NCI-H2029 (cell line): ENCODE data around the gene SHBG.
A peak's percentile ranks its signal among the peaks of the same experiment; 100 is the strongest.
"Not testable (repeated sequence)": the region's sequence is repeated elsewhere in the genome, so short reads cannot be mapped to it uniquely, and the experiment has no call there.

Experiments used
- DNase-seq: peaks from one replicate; lab custom pipeline; 2025; lab: John Stamatoyannopoulos, UW

SHBG gene

GRCh38 chr17:7612294-7612640 lies 17.7 kb upstream of the SHBG start:
- no peak for DNase-seq

DNA sequence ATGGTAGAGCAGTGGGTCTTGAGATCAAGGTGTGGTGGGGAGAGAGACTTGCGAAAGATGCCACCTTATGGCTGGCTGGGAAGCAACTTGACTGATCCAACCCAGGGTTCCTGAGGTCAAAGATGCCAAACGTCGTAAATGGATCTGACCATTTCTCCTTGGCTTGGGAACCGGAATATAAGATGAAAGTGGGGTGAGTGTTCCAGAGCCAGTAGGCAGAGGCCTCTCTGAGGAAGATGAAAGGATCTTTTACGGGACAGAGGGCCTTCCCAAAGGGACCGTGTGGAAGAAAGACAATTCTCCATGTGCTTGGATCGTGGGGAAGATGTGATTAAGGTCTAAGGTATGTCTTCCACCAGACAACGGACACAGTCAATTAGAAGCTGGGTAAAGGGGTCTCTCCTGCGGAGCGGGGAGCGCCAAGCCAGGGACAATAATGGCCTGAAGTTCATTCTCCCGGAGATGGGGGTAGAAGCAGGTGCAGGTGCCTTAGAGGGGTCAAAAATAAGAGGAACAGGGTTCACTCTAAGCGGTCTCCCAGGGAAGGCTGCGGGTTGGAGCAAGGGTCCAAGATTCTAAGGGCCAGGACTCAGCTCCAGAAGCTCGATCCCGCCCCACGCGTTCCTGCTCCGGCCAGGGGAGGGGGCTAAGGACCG lies 16.0 kb upstream of the SHBG start:
- no peak for DNase-seq

- peak; percentile 94 for DNase-seq
Observed at GRCh38 chr17:7614425-7615264, 15.3 kb upstream of the SHBG start, which contains the start of gene FXR2. TSS of gene FXR2 (minus strand) at chr17:7614897. CDS start at chr17:7614532, 365 bp downstream.

GRCh38 chr17:7615265-7615747 lies 14.6 kb upstream of the SHBG start:
- no peak for DNase-seq

DNA sequence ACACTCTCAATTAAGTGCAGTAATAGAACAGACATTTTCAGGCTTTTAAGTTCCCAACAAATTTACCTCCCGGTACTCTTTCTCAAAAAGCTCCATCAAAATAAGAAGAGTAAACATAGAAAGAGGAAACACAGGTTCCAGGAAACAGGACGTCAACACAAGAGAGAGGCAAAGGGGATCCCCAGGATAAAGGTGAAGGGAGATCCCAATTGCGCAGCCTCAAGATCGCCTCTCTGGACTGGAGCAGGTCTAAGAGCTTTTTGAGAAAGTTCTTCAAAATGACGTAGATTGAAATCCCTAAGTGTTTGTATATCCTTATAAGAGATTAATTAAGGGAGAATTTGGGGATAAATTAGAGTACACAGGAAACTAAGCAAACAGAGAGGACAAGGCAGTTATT lies 11.3 kb upstream of the SHBG start:
- no peak for DNase-seq

DNA sequence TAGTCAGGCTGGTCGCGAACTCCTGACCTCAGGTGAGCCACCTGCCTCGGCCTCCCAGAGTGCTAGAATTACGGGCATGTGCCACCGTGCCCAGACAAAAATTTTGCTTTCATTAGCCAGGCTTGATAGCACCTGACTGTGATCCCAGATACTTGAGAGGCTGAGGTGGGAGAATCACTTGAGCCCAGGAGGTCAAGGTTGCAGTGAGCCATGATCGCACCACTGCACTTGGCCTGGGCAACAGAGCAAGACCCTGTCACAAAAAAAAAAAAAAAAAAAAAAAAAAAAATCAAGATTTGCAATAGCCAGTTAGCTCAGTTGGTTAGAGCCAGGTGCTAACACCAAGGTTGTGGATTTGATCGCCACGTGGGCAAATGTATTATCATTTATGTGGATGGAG lies 9.1 kb upstream of the SHBG start:
- DNase-seq, result no peak

GRCh38 chr17:7623661-7624060 lies 6.3 kb upstream of the SHBG start:
- DNase-seq, result no peak

- not testable (repeated sequence) for DNase-seq
Observed at GRCh38 chr17:7625749-7626148, 4.2 kb upstream of the SHBG start.

DNA sequence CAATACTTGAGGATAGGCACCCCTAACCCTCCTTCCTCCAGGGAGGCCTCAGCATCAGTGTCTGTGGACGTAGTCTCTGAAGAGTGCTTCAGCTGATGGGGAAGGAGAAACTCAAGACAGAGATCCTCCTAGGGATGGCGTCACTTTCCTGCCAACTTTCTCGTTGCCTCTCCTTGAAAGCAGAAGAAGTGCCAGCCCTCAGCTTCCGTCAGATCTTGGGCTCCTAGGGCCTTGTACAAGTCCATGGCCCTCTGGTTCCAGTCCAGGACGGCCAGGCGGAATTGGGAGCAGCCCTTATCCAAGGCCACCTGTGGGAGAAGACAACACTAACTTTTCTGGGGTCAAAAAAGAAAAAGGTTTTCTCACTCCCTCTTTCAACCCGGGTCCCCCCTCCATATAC lies 3.6 kb upstream of the SHBG start:
- DNase-seq, result no peak

DNA sequence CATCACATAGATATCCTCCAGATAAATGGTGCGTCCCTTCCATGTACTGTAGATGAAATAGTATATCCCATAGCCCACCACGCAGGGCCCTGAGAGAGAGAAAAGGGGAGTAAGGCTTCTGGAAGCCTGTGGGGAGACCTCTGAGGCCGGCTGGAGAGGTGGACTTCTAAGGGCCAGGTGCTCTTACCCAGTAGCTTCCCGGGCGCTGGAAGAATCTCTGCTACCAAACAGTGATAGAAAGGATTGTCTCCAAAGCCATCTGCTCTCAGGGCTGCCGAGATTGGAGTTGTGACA lies 3.0 kb upstream of the SHBG start:
- no peak for DNase-seq

- peak; percentile 34 for DNase-seq
Observed at GRCh38 chr17:7627250-7628121, 2.4 kb upstream of the SHBG start, which contains the start of gene SAT2. TSS of gene SAT2 (minus strand) at chr17:7627821. CDS start at chr17:7627635, 186 bp downstream.

- DNase-seq, result no peak
Observed at GRCh38 chr17:7631398-7632380, 1.8 kb downstream of the SHBG start.

GRCh38 chr17:7632492-7632894 lies 2.6 kb downstream of the SHBG start:
- DNase-seq, result no peak

DNA sequence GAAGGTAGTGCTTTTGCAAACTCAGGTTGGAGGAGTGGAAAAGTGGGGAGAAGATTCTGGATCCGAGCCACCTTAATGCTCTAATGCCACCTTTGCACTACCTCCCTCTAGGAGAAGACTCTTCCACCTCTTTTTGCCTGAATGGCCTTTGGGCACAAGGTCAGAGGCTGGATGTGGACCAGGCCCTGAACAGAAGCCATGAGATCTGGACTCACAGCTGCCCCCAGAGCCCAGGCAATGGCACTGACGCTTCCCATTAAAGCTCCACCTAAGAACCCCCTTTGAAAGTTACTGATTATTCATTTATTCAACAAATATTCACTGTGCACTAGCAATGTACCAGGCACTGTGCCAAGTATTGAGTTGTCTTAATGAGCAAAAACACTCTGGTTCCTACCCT lies 3.2 kb downstream of the SHBG start:
- no peak for DNase-seq

GRCh38 chr17:7634384-7634783 lies 4.4 kb downstream of the SHBG start:
- DNase-seq, result no peak

DNA sequence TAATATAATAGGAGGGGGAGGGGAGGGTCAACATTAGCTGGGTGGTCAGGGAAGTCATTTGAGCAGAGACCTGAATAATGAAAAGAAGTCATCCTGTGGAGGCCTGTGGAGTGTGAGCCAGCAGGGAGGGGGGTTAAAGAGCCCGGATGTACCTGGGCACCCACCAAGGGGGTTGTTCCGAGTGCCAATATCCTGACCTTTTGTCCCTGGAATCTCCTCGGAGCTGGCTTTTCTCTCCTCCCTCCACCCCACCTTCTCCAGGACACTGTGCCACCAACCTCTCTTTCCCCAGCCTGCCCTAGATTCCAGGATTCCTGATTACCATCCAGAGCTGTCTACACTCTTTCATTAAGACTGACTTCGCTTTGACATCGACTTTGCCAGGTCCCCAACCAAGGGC lies 6.2 kb downstream of the SHBG start:
- DNase-seq, result no peak

GRCh38 chr17:7640783-7641182 lies 10.8 kb downstream of the SHBG start:
- no peak for DNase-seq

DNA sequence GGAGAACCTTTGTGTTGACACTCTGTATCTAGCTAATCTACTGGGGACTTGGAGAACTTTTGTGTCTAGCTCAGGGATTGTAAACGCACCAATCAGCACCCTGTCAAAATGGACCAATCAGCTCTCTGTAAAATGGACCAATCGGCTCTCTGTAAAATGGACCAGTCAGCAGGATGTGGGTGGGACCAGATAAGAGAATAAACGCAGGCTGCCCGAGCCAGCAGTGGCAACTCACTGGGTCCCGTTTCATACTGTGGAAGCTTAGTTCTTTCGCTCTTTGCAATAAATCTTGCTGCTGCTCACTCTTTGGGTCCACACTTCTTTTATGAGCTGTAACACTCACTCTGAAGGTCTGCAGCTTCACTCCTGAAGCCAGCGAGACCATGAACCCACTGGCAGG lies 11.7 kb downstream of the SHBG start:
- DNase-seq, result not testable (repeated sequence)

DNA sequence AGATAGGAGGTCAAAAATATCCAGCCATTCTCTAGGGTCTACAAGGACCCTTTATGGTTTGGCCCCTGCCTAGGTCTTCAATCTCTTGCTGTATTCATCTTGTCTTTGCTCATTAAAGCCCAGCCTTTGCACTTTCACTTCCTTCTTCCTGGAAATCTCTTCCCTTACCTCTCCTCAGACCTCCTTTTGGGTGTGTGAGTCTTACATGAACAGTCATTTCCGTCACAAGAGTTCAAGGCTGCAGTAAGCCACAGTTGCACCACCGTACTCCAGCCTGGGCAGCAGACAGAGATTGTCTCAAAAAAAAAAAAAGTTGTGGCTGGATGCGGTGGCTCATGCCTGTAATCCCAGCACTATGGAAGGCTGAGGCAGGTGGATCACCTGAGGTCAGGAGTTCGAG lies 14.8 kb downstream of the SHBG start:
- DNase-seq, result no peak

DNA sequence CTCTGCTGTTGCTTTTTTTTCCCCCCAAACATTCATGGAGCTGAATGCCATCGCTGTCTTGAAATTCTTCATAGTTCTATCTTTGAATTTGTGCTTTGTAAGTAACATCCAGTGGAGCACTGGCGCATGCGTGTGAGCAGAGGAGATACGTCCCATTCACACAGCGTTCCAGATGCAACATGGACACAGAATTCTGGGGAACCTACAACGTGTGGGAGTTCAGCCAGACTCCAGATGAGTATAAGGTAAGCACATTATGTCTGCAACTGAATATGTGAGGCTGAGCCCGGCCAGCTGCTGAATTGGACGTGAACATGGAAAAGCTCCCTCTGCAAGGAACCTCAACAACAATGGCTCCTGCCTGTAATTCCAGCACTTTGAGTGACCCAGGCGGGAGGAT lies 16.5 kb downstream of the SHBG start:
- no peak for DNase-seq

DNA sequence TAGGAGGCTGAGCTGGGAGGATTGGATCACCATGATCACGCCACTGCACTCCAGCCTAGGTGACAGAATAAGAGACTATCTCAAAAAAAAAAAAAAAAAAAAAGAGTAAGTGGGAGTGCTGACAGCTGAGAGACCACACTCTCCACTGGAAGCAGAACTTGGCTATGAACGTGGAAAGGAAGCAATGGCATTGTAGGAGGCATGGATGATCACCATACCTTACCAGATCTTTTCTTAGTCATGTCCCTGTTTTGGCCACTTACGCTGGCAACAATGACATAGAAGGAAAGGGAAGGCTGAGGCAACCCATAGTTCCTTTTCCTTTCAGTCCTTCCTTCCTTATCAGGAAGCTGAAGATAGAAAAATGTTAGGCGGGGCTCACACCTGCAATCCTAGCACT lies 17.1 kb downstream of the SHBG start:
- DNase-seq, result no peak
